GM18505 (cell line): ENCODE measurements around the gene TRIM2.
A peak's percentile ranks its signal among the peaks of the same experiment; 100 is the strongest.

Experiments used
- ATAC-seq: cut with Tn5 transposase; IDR thresholded peaks from one replicate; pipeline ENCODE4 v1.9.1; 2021; ENCODE audit not compliant: unreplicated experiment
- POLR2A ChIP-seq: IDR thresholded peaks from 4 replicates; pipeline ENCODE4 v1.6.1; 2011; ENCODE audit warnings: borderline replicate concordance; ENCODE audit not compliant: insufficient read depth, insufficient read length; ENCODE audit errors: extremely low read depth

The TRIM2 gene

GRCh38 chr4:153239409-153239808 is 35.2 kb downstream of the TRIM2 start:
- ATAC-seq: no peak

GRCh38 chr4:153241295-153241694 is 37.1 kb downstream of the TRIM2 start:
- TF ChIP-seq POLR2A: no peak

More at GRCh38 chr4:153239409-153239808, 35.2 kb downstream of the TRIM2 start:
- TF ChIP-seq POLR2A: no peak

GRCh38 chr4:153241970-153242838 is 38.0 kb downstream of the TRIM2 start:
- ATAC-seq: no peak
- TF ChIP-seq POLR2A: no peak

More at GRCh38 chr4:153241295-153241694, 37.1 kb downstream of the TRIM2 start:
- ATAC-seq: no peak

GRCh38 chr4:153242839-153243324 is 38.6 kb downstream of the TRIM2 start:
- TF ChIP-seq POLR2A: no peak
- no peak for ATAC-seq

GRCh38 chr4:153243468-153243867 is 39.2 kb downstream of the TRIM2 start:
- TF ChIP-seq POLR2A: no peak
- no peak for ATAC-seq

GRCh38 chr4:153244969-153245368 is 40.7 kb downstream of the TRIM2 start:
- no peak for ATAC-seq
- no peak for TF ChIP-seq POLR2A

- ATAC-seq: no peak
- TF ChIP-seq POLR2A: no peak
Observed at GRCh38 chr4:153245775-153246174, 41.5 kb downstream of the TRIM2 start.

GRCh38 chr4:153246446-153247115 is 42.3 kb downstream of the TRIM2 start:
- TF ChIP-seq POLR2A: no peak
- ATAC-seq: no peak

GRCh38 chr4:153247116-153247490 is 42.9 kb downstream of the TRIM2 start:
- no peak for ATAC-seq

GRCh38 chr4:153248641-153249198 is 44.5 kb downstream of the TRIM2 start:
- no peak for TF ChIP-seq POLR2A
- ATAC-seq: peak; percentile 13

More at GRCh38 chr4:153247116-153247490, 42.9 kb downstream of the TRIM2 start:
- no peak for TF ChIP-seq POLR2A

- ATAC-seq: peak; percentile 98
- TF ChIP-seq POLR2A: no peak
Observed at GRCh38 chr4:153249199-153250041, 45.2 kb downstream of the TRIM2 start.

GRCh38 chr4:153252122-153252521 is 47.9 kb downstream of the TRIM2 start:
- ATAC-seq: no peak

GRCh38 chr4:153255233-153255632 is 51.0 kb downstream of the TRIM2 start:
- TF ChIP-seq POLR2A: no peak
- no peak for ATAC-seq

More at GRCh38 chr4:153252122-153252521, 47.9 kb downstream of the TRIM2 start:
- no peak for TF ChIP-seq POLR2A
